HepG2 (cell line): ENCODE measurements around the gene ANKRD40. TPM values are rescaled to one million over a fixed set of nuclear protein-coding genes. Genes with fewer than 3 reads are reported as not detected.

Source experiments
- ATAC-seq: fragments of 200-7000 bp; cut with Tn5 transposase; 3 replicates; pipeline ENCODE4 v1.9.1; 2020; ENCODE audit warnings: mild to moderate bottlenecking, moderate library complexity
- BruUV-seq: library from RNA; stranded (reverse); fragments of 400-500 nt; replicated peaks from 2 replicates; lab custom pipeline; 2021; lab: Mats Ljungman, UMichigan
- CTCF ChIA-PET: fragments of 300-600 bp; formaldehyde crosslinking; extraction: SDS; loops from one replicate; lab custom pipeline; 2021; ENCODE audit warnings: low total read pairs, inconsistent platforms, low intra/inter-chr PET ratio; lab: Yijun Ruan, JAX
- POLR2A ChIA-PET: fragments of 350-600 bp; sonication (Branson Sonifier 250); formaldehyde crosslinking; loops from one replicate; lab custom pipeline; 2020; ENCODE audit warnings: antibody characterized with exemption, inconsistent platforms; lab: Yijun Ruan, JAX
- DNase-seq: peaks from one replicate; pipeline ENCODE4 v3.0.0-alpha.2; 2015; ENCODE audit warnings: low spot score
- FAIRE-seq: peaks from 3 replicates; lab custom pipeline; 2011; peaks lifted over from hg19 to GRCh38; lab: Jason Lieb, UNC
- H2AFZ ChIP-seq: one replicate; pipeline ENCODE4 v1.6.1; 2011; ENCODE audit warnings: low read length, inconsistent platforms
- H3K27ac ChIP-seq: fragments of 300-600 bp; 3 replicates; pipeline ENCODE4 v1.8.0; 2011; ENCODE audit warnings: mixed run types, mild to moderate bottlenecking, mixed read lengths, low read length, inconsistent platforms; ENCODE audit not compliant: insufficient read depth; ENCODE audit errors: extremely low read length
- H3K27me3 ChIP-seq, 2 experiments: fragments of 200-600 bp in 1 of 2; 2 replicates in 1 of 2; 3 replicates in 1 of 2; pipeline versions ENCODE4 v1.6.0 to v1.8.0; 2011; ENCODE audit warnings: low read length in 2 of 2, mild to moderate bottlenecking in 2 of 2, moderate library complexity in 2 of 2, inconsistent platforms in 1 of 2; ENCODE audit not compliant: insufficient read depth in 2 of 2, control insufficient read depth in 1 of 2
- H3K36me3 ChIP-seq, 2 experiments: fragments of 200-600 bp in 1 of 2; replicated peaks in 1 of 2; 2 replicates in 1 of 2; 3 replicates in 1 of 2; pipeline versions ENCODE4 v1.5.1 to v1.8.0; 2011; ENCODE audit warnings: low read length in 2 of 2, inconsistent platforms in 1 of 2; ENCODE audit not compliant: insufficient read depth in 2 of 2, control insufficient read depth in 1 of 2
- H3K4me1 ChIP-seq: 2 replicates; pipeline ENCODE4 v1.5.1; 2012; ENCODE audit warnings: low read length, inconsistent platforms; ENCODE audit not compliant: insufficient read depth
- H3K4me2 ChIP-seq: 2 replicates; pipeline ENCODE4 v1.6.0; 2011; ENCODE audit warnings: low read depth, low read length, inconsistent platforms
- H3K4me3 ChIP-seq, 3 experiments: fragments of 200-600 bp in 1 of 3; sonication (generic), shearing (Covaris generic) in 1 of 3; replicated peaks in 1 of 3; 2 replicates each; pipeline ENCODE4 v1.5.1; 2011 to 2016; ENCODE audit warnings: low read length in 3 of 3, inconsistent platforms in 2 of 3, low read depth in 2 of 3, mild to moderate bottlenecking in 2 of 3, control low read depth in 1 of 3, mixed read lengths in 1 of 3; ENCODE audit not compliant: insufficient read depth in 1 of 3
- H3K79me2 ChIP-seq: one replicate; pipeline ENCODE4 v1.6.1; 2011; ENCODE audit warnings: low read length, inconsistent platforms; ENCODE audit not compliant: insufficient read depth
- H3K9ac ChIP-seq: 2 replicates; pipeline ENCODE4 v1.6.0; 2011; ENCODE audit warnings: mild to moderate bottlenecking, low read depth, low read length, inconsistent platforms; ENCODE audit not compliant: insufficient read depth
- H3K9me3 ChIP-seq: 2 replicates; pipeline ENCODE4 v1.5.1; 2012; ENCODE audit warnings: mild to moderate bottlenecking, low read length
- H4K20me1 ChIP-seq: 2 replicates; pipeline ENCODE4 v1.6.0; 2011; ENCODE audit warnings: inconsistent platforms, mild to moderate bottlenecking, low read length, moderate library complexity; ENCODE audit not compliant: insufficient read depth
- EP300 ChIP-seq, 3 experiments: sonication (generic) in 1 of 3; formaldehyde crosslinking in 1 of 3; IDR thresholded peaks; 2 replicates each; pipeline versions ENCODE4 v1.5.1 to v1.6.1; 2011 to 2020; ENCODE audit warnings: low read depth in 2 of 3, low read length in 2 of 3, borderline replicate concordance in 1 of 3, improper control_type of control experiment in 1 of 3, mild to moderate bottlenecking in 1 of 3, missing genetic modification reagents in 1 of 3, moderate library complexity in 1 of 3
- ETV5 ChIP-seq: IDR thresholded peaks from 2 replicates; pipeline ENCODE4 v1.6.1; 2018; ENCODE audit warnings: missing biosample characterization, missing genetic modification reagents, inconsistent platforms, borderline replicate concordance
- HIVEP1 ChIP-seq: sonication (generic); formaldehyde crosslinking; IDR thresholded peaks from 2 replicates; pipeline ENCODE4 v1.4.0; 2020; ENCODE audit warnings: mild to moderate bottlenecking, missing genetic modification reagents
- POLR2AphosphoS2 ChIP-seq: IDR thresholded peaks from 2 replicates; pipeline ENCODE4 v1.6.1; 2011; ENCODE audit warnings: low read depth, low read length, improper control_type of control experiment
- RAD21 ChIP-seq: fragments of 450-650 bp; formaldehyde crosslinking; IDR thresholded peaks from 2 replicates; pipeline ENCODE4 v1.5.0; 2020; ENCODE audit warnings: mild to moderate bottlenecking
- RBAK ChIP-seq: sonication (generic); formaldehyde crosslinking; IDR thresholded peaks from 2 replicates; pipeline ENCODE4 v1.5.1; 2020; ENCODE audit warnings: mild to moderate bottlenecking, missing genetic modification reagents
- RBFOX2 ChIP-seq: fragments of 200-400 bp; formaldehyde crosslinking; IDR thresholded peaks from 2 replicates; pipeline ENCODE4 v1.6.1; 2017; ENCODE audit warnings: low read depth, mild to moderate bottlenecking, low read length
- SP4 ChIP-seq: sonication (generic); formaldehyde crosslinking; IDR thresholded peaks from 2 replicates; pipeline ENCODE4 v1.8.1; 2023; ENCODE audit warnings: mild to moderate bottlenecking, missing genetic modification reagents
- THAP11 ChIP-seq: IDR thresholded peaks from 2 replicates; pipeline ENCODE4 v1.6.1; 2016; ENCODE audit warnings: missing biosample characterization, missing genetic modification reagents
- YY1 ChIP-seq: IDR thresholded peaks from 2 replicates; pipeline ENCODE4 v1.6.1; 2011; ENCODE audit warnings: low read length, low read depth, moderate library complexity, mild to moderate bottlenecking; ENCODE audit not compliant: insufficient read depth, insufficient replicate concordance
- ZKSCAN8 ChIP-seq: IDR thresholded peaks from 2 replicates; pipeline ENCODE4 v1.6.1; 2016; ENCODE audit warnings: borderline replicate concordance, missing genetic modification reagents, missing compliant biosample characterization
- ZNF205 ChIP-seq: IDR thresholded peaks from 2 replicates; pipeline ENCODE4 v1.6.1; 2018; ENCODE audit warnings: missing biosample characterization, missing genetic modification reagents
- ZNF317 ChIP-seq: sonication (generic); formaldehyde crosslinking; IDR thresholded peaks from 2 replicates; pipeline ENCODE4 v1.5.0; 2020; ENCODE audit warnings: mild to moderate bottlenecking, missing genetic modification reagents
- ZNF331 ChIP-seq: sonication (generic); formaldehyde crosslinking; IDR thresholded peaks from 2 replicates; pipeline ENCODE4 v1.4.0; 2020; ENCODE audit warnings: missing genetic modification reagents
- ZNF33B ChIP-seq: sonication (generic); formaldehyde crosslinking; IDR thresholded peaks from 2 replicates; pipeline ENCODE4 v1.5.1; 2020; ENCODE audit warnings: mild to moderate bottlenecking, missing genetic modification reagents
- ZNF607 ChIP-seq: sonication (generic); formaldehyde crosslinking; IDR thresholded peaks from 2 replicates; pipeline ENCODE4 v1.5.1; 2020; ENCODE audit warnings: missing genetic modification reagents, mild to moderate bottlenecking, borderline replicate concordance
- ZNF615 ChIP-seq: sonication (generic); formaldehyde crosslinking; IDR thresholded peaks from 2 replicates; pipeline ENCODE4 v1.5.0; 2020; ENCODE audit warnings: mild to moderate bottlenecking, missing genetic modification reagents, borderline replicate concordance
- ZNF619 ChIP-seq: sonication (generic); formaldehyde crosslinking; IDR thresholded peaks from 2 replicates; pipeline ENCODE4 v1.4.0; 2020; ENCODE audit warnings: mild to moderate bottlenecking, missing genetic modification reagents
- WGBS: methylation state at CpG from one replicate; pipeline ENCODE4 v1.1.6; 2017; ENCODE audit warnings: low lambda C conversion rate; 5-methylcytosine and 5-hydroxymethylcytosine counted together
- in situ Hi-C: cut with HindIII; loops from 2 replicates; pipeline ENCODE4 v1.10.0; 2017; ENCODE audit warnings: low pct_unique_long_range_greater_than_20kb; ENCODE audit not compliant: extremely low pct_ligation_motif_present
- intact Hi-C: fragments of 100-400 bp; cut with micrococcal nuclease; formaldehyde crosslinking; loops from one replicate; pipeline ENCODE4 v1.10.0; 2022; ENCODE audit not compliant: unreplicated experiment
- polyA plus RNA-seq, 8 experiments: library from polyadenylated mRNA; depleted of rRNA in 3 of 8; stranded (reverse) in 7 of 8; unstranded in 1 of 8; fragments of >200 nt; fragmentation: Illumina TruSeq in 4 of 8; extraction: Trizol in 4 of 8; gene quantifications; 2 replicates each; pipeline versions ENCODE4 v1.2.1 to v1.2.3, GENCODE V29; 2011 to 2016; ENCODE audit warnings: low read depth in 4 of 8, missing spikeins in 1 of 8, mixed read lengths in 1 of 8; ENCODE audit not compliant: insufficient read depth in 1 of 8
- total RNA-seq, 5 experiments: library from RNA; depleted of rRNA; stranded (reverse); fragments of >200 nt; fragmentation: Illumina TruSeq; extraction: Trizol; gene quantifications; 2 replicates each; pipeline ENCODE4 v1.2.3, GENCODE V29; 2016; ENCODE audit warnings: low read depth in 1 of 5
- TF ChIP-seq, protein P1 (sequence below): sonication (generic); formaldehyde crosslinking; IDR thresholded peaks from 2 replicates; pipeline ENCODE4 v1.5.1; 2020; ENCODE audit warnings: missing genetic modification reagents, mild to moderate bottlenecking, borderline replicate concordance

Gene ANKRD40
- total and polyA plus RNA-seq, 2 of the 13 experiments (the other 11 are each of a cell fraction or from before 2014, with no cell fraction given) = 35.0 to 46.4 TPM

GRCh38 chr17:50693036-50693682, 14.6 kb downstream of the ANKRD40 start (continued):
- peak; percentile 16; the same call in 1 of the 2 replicates for TF ChIP-seq RBFOX2
- TF ChIP-seq, all 625 proteins: peak for 110

DNA sequence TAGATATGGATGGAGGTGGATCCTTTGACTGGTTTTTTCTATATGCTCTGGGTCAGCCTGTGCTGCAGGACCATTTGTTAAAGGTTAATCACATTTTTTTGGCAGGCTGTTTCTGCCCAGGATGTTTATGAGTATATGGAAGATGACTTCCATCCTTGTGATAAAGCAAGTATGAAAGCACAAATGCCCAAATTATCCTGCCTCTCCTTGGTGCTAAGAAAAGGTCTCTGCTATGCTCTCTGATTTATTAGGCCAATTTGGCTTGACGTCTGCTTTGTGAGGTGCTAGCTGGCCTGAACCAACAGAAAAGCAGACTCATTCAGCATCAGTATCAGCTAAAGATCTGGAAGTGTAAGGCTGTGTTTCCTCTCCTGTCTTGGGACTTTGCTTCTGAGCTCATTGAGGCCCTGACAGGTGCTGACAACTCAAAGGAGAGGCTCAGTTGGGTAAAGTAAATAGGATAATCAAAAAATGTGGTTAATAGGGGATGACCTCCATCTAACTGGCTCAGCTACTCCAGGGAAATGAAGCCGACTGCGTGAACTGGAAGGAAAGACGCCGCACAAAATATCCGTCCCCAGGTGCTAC, 15.2 kb downstream of the ANKRD40 start:
- Histone ChIP-seq H3K27ac (peak overlapping the region; percentile 89), H4K20me1 (no peaks in the 10 kb centered on the region), H3K9me3 (no peaks in the 10 kb centered on the region), H3K36me3 (peaks cover 12 to 22% of the 10 kb centered on the region in 2 experiments), H3K4me3 (peak overlapping the region in 1 of 3 experiments; percentile 42; a peak in 2 of 6 replicates), H3K27me3 (no peaks in the 10 kb centered on the region), H3K4me1 (peaks cover 84% of the 10 kb centered on the region), H3K9ac (peak overlapping the region; percentile 66), H2AFZ (no peak overlapping the region), H3K4me2 (peak overlapping the region; percentile 80), H3K79me2 (peaks cover 6% of the 10 kb centered on the region)
- ChIA-PET POLR2A (interaction anchor here (0.8 to 21.3 kb wide), 29 partner anchors 8 to 295 kb away, joined by 3 to 839 read pairs (median 6); partner anchors contain the start of genes ABCC3, ANKRD40, CACNA1G and LRRC59), CTCF (interaction anchor here (2.3 kb wide), 1 partner anchor 59 kb away, joined by 9 read pairs; no protein-coding TSS in a partner anchor)
- intact Hi-C loops = loop anchor here (1.0 kb wide), 2 partner anchors 8 to 210 kb away; no protein-coding TSS in a partner anchor
- TSS peak; percentile 73 for BruUV-seq
- FAIRE-seq (no peak), ATAC-seq (no peak), DNase-seq (no peak)
- WGBS = 12% methylated on average over 6 of the region's 6 CpGs
- in situ Hi-C loops = loop anchor here (5.0 kb wide), 2 partner anchors 65 to 145 kb away; partner anchors contain the start of gene SPATA20
- TF ChIP-seq EP300 (IDR thresholded peaks at IDR 0.05; ENCODE audit: low read depth in 2 of 2, low read length in 2 of 2) (peak in 1 of 2 experiments; percentile 13; a peak in 1 of 4 replicates), EP300 (CRISPR knock-in tag; IDR thresholded peaks at IDR 0.05; ENCODE audit: borderline replicate concordance) (no peak), ZNF33B (CRISPR knock-in tag) (0 out of 2 replicates have a peak, but pooled peaks have one; percentile 19), RAD21 (CRISPR knock-in tag) (0 out of 2 replicates have a peak, but pooled peaks have one; percentile 8), ETV5 (0 out of 2 replicates have a peak, but pooled peaks have one; percentile 2), ZNF331 (CRISPR knock-in tag) (no peak), THAP11 (peak; percentile 29; the same call in 1 of the 2 replicates), ZNF619 (CRISPR knock-in tag) (0 out of 2 replicates have a peak, but pooled peaks have one; percentile 8), ZNF205 (CRISPR knock-in tag) (0 out of 2 replicates have a peak, but pooled peaks have one; percentile 57), ZNF317 (CRISPR knock-in tag) (peak; percentile 31; the same call in 1 of the 2 replicates), HIVEP1 (0 out of 2 replicates have a peak, but pooled peaks have one; percentile 35), SP4 (CRISPR knock-in tag) (peak; percentile 35; the same call in 1 of the 2 replicates), POLR2AphosphoS2 (no peak), RBAK (CRISPR knock-in tag) (no peak), ZKSCAN8 (0 out of 2 replicates have a peak, but pooled peaks have one; percentile 11), ZNF615 (CRISPR knock-in tag) (0 out of 2 replicates have a peak, but pooled peaks have one; percentile 48), YY1 (no peak), ZNF607 (0 out of 2 replicates have a peak, but pooled peaks have one; percentile 31)
- TF ChIP-seq, protein P1, sequence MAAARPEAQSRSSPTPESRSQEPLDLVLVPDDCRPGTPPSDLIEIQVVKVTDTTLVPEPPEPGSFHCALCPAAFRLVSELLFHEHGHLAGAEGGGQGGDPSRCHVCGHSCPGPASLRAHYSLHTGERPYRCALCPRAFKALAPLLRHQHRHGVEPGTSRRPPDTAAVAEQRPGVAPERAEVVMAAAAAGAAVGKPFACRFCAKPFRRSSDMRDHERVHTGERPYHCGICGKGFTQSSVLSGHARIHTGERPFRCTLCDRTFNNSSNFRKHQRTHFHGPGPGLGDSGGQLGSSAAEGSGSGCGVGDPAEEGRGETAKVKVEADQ (CRISPR knock-in tag) = 0 out of 2 replicates have a peak, but pooled peaks have one; percentile 5
